OCI-LY7 (cell line): Measurements from ENCODE around the gene NDOR1.

Source experiments
- CTCF ChIP-seq: fragments of 200-600 bp; sonication (generic); conservative IDR thresholded peaks from 2 replicates; pipeline ENCODE4 v1.5.1; 2014; ENCODE audit warnings: mild to moderate bottlenecking, antibody characterized with exemption, low read length, moderate library complexity, mixed read lengths
- EZH2phosphoT487 ChIP-seq: fragments of 200-600 bp; sonication (generic); IDR thresholded peaks from 2 replicates; pipeline ENCODE4 v1.6.1; 2018; ENCODE audit warnings: low read depth, borderline replicate concordance, mild to moderate bottlenecking, mixed run types, antibody characterized with exemption, low read length, moderate library complexity, mixed read lengths

DNA sequence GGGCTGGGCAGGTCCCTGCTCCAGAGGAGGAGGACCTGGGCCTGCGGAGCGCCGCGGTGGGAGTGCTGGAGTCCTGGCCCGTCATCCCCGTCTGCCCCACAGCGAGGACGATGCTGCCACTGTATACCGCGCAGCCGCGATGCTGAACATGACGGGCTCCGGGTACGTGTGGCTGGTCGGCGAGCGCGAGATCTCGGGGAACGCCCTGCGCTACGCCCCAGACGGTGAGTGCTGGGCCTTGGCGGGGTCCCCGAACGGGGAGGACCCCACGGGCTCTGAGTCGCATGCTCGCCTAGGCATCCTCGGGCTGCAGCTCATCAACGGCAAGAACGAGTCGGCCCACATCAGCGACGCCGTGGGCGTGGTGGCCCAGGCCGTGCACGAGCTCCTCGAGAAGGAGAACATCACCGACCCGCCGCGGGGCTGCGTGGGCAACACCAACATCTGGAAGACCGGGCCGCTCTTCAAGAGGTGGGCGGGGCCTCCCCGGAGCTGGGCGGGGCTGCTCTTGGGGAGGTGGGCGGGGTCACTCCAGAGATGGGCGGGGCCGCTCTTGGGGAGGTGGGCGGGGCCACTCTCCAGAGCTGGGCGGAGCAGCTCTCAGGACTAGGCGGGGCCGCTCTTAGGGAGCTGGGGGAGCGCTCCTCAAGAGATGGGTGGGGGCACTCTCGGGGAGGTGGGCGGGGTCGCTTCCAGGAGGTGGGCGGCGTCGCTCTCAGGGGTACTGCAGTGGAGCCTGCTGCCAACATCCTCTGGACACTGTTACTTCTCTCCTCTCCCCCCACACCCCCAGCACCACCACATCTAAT lies 48.7 kb upstream of the NDOR1 start:
- TF ChIP-seq CTCF (no peak), EZH2phosphoT487 (no peak)
